ENCODE data around the gene TCP11L1. TPM values are rescaled to one million over a fixed set of nuclear protein-coding genes. Genes with fewer than 3 reads are reported as not detected.

TCP11L1 gene
- total RNA-seq, 1 experiment from 2014 or later, result 22.8 TPM

DNA sequence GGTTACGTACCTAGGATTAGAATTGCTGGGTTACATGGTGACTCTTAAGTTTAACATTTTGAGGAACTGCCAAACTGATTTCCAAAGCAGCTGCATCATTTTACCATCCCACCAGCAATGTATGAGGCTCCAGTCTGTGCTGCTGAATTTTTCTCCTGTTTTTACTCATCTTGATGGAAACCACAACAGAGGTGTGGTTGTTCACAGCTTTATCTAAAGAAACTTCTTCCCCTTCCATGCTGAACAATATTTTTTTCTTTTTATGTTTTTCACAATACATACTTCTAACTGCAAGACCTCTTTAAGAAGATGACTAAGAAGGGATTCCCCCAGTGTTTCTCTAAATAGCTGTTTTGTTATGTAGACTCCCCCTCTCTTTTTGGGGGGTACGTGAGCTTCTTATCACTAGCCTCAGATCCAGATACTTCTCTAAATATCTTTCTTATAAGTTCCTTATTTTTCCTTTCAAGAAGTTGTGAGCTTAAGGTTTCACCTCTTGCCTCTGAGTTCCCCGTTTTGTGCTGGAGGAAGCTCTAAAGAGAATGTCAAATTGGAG, 24.0 kb downstream of the TCP11L1 start:
- Histone ChIP-seq H3K4me1 (peaks cover 36% of the 10 kb centered on the region), H3K36me3 (ENCODE audit: control insufficient read depth, insufficient read depth, low read length) (peaks cover 7% of the 10 kb centered on the region), H3K9me3 (no peaks in the 10 kb centered on the region), H3K4me3 (ENCODE audit: low read depth, low read length) (no peak overlapping the region), H3K27me3 (replicated peaks; ENCODE audit: control insufficient read depth, insufficient read depth, low read length) (no peaks in the 10 kb centered on the region)
- Mint-ChIP-seq H3K9me3 (ENCODE audit: unreplicated experiment) (no peaks in the 10 kb centered on the region), H3K27ac (ENCODE audit: unreplicated experiment) (no peak overlapping the region), H3K27me3 (ENCODE audit: insufficient read depth, unreplicated experiment) (no peaks in the 10 kb centered on the region), H3K4me1 (ENCODE audit: low read depth, unreplicated experiment) (peaks cover 24% of the 10 kb centered on the region), H3K36me3 (ENCODE audit: insufficient read depth, unreplicated experiment) (peaks cover 41% of the 10 kb centered on the region), H3K4me3 (ENCODE audit: unreplicated experiment) (no peak overlapping the region)
- BruUV-seq (replicated peaks), result no TSS peak
- no peak for DNase-seq
- ChIA-PET CTCF (interaction anchor here (1.1 kb wide), 1 partner anchor 24 kb away, joined by 4 read pairs; the partner anchor contains the start of gene TCP11L1), POLR2A (no interaction called here)
- intact Hi-C loops (cut with micrococcal nuclease; ENCODE audit: unreplicated experiment), result no loop called here
- TF ChIP-seq, protein P1, sequence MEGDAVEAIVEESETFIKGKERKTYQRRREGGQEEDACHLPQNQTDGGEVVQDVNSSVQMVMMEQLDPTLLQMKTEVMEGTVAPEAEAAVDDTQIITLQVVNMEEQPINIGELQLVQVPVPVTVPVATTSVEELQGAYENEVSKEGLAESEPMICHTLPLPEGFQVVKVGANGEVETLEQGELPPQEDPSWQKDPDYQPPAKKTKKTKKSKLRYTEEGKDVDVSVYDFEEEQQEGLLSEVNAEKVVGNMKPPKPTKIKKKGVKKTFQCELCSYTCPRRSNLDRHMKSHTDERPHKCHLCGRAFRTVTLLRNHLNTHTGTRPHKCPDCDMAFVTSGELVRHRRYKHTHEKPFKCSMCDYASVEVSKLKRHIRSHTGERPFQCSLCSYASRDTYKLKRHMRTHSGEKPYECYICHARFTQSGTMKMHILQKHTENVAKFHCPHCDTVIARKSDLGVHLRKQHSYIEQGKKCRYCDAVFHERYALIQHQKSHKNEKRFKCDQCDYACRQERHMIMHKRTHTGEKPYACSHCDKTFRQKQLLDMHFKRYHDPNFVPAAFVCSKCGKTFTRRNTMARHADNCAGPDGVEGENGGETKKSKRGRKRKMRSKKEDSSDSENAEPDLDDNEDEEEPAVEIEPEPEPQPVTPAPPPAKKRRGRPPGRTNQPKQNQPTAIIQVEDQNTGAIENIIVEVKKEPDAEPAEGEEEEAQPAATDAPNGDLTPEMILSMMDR (IDR thresholded peaks at IDR 0.05; ENCODE audit: insufficient read depth in 1 of 2, low read depth in 1 of 2, low read length in 1 of 2, severe bottlenecking in 1 of 2, unreplicated experiment in 1 of 2), result no peak

DNA sequence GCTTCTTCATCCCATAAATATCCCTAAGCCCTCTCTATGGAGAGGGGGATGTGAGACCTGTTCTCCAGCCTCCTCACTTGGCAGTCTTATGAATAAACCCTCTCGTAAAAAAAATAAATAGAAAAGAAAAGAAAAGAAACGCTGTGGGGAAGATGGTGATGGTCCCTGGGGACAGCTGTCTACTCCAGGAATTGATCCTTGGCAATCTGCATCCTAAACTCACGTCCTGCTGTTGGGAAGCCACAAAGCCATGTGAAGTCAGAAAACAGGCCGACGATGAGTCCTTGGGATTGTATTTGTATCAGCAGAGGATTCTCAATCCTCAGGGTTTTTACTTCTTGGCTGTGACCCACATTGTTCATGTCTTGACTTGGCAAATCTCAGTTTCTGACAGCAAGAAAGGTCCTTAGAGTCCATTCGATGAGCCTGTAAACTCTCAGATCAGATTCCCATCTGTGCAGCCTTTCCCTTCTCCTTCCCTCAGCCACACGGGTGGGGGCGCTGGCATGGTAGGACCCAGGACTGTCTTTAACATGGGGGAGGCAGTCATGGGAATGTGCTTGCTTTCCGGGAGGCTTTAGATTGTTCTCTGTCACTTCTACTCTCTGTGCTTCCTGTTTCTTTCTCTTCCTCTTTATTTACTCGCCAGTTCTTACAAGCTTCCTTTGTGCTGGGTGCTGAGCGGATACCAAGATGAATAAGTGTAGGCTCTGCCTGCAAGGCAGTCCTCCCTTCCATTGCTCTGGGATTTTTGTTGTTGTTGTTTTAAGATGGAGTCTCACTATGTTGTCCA, 24.9 kb downstream of the TCP11L1 start:
- BruUV-seq (replicated peaks), result no TSS peak
- H3K4me1 Mint-ChIP-seq (ENCODE audit: low read depth, unreplicated experiment), result peaks cover 24% of the 10 kb centered on the region
- Histone ChIP-seq H3K4me3 (ENCODE audit: low read depth, low read length) (no peak overlapping the region), H3K4me1 (peaks cover 36% of the 10 kb centered on the region), H3K27me3 (replicated peaks; ENCODE audit: control insufficient read depth, insufficient read depth, low read length) (no peaks in the 10 kb centered on the region), H3K36me3 (ENCODE audit: control insufficient read depth, insufficient read depth, low read length) (peaks cover 14% of the 10 kb centered on the region), H3K9me3 (no peaks in the 10 kb centered on the region)
- H3K36me3 Mint-ChIP-seq (ENCODE audit: insufficient read depth, unreplicated experiment), result peaks cover 39% of the 10 kb centered on the region
- H3K27me3 Mint-ChIP-seq (ENCODE audit: insufficient read depth, unreplicated experiment), result no peaks in the 10 kb centered on the region
- H3K4me3 Mint-ChIP-seq (ENCODE audit: unreplicated experiment), result no peak overlapping the region
- ChIA-PET POLR2A (no interaction called here), CTCF (interaction anchor here (1.1 to 1.7 kb wide), 3 partner anchors 25 to 85 kb away, joined by 4 to 13 read pairs (median 9); partner anchors contain the start of gene TCP11L1)
- no peak for DNase-seq
- H3K9me3 Mint-ChIP-seq (ENCODE audit: unreplicated experiment), result no peaks in the 10 kb centered on the region
- no peak overlapping the region for H3K27ac Mint-ChIP-seq (ENCODE audit: unreplicated experiment)
- intact Hi-C loops (cut with micrococcal nuclease; ENCODE audit: unreplicated experiment), result loop anchor here (2.0 kb wide), 2 partner anchors 81 to 255 kb away; no protein-coding TSS in a partner anchor
- TF ChIP-seq, protein P1 (IDR thresholded peaks at IDR 0.05; ENCODE audit: insufficient read depth in 1 of 2, low read depth in 1 of 2, low read length in 1 of 2, severe bottlenecking in 1 of 2, unreplicated experiment in 1 of 2), result no peak

DNA sequence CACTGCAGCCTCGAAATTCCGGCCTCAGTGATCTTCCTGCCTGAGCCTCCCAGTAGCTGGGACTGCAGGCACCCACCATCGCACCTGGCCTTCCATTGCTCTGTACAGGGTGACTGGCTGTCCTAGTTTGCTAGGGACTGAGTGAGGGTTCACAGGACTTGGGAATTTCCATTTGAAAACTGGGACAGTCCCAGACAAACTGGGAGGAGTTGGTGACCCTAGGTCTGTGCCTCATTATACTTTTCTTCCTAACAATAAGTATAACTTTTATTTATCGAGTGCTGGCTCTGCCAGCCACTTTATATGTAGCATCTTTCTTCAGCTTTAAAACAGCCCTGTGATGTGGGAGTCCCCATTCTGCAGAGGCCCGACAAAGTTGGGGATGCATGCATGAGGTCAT, 25.5 kb downstream of the TCP11L1 start:
- ChIA-PET POLR2A (interaction anchor here (1.3 kb wide), 1 partner anchor 25 kb away, joined by 7 read pairs; the partner anchor contains the start of gene TCP11L1), CTCF (interaction anchor here (0.6 to 1.7 kb wide), 15 partner anchors 25 to 235 kb away, joined by 3 to 15 read pairs (median 5); partner anchors contain the start of genes DEPDC7, PRRG4, QSER1 and TCP11L1)
- intact Hi-C loops (cut with micrococcal nuclease; ENCODE audit: unreplicated experiment), result loop anchor here (1.0 to 5.0 kb wide), 6 partner anchors 26 to 256 kb away; partner anchors contain the start of genes QSER1 and TCP11L1
- Histone ChIP-seq H3K27me3 (replicated peaks; ENCODE audit: control insufficient read depth, insufficient read depth, low read length) (no peaks in the 10 kb centered on the region), H3K4me1 (peaks cover 30% of the 10 kb centered on the region), H3K9me3 (no peaks in the 10 kb centered on the region), H3K36me3 (ENCODE audit: control insufficient read depth, insufficient read depth, low read length) (peaks cover 16% of the 10 kb centered on the region), H3K4me3 (ENCODE audit: low read depth, low read length) (no peak overlapping the region)
- H3K27me3 Mint-ChIP-seq (ENCODE audit: insufficient read depth, unreplicated experiment), result no peaks in the 10 kb centered on the region
- TF ChIP-seq, protein P1 (IDR thresholded peaks at IDR 0.05; ENCODE audit: insufficient read depth in 1 of 2, low read depth in 1 of 2, low read length in 1 of 2, severe bottlenecking in 1 of 2, unreplicated experiment in 1 of 2), result no peak
- H3K27ac Mint-ChIP-seq (ENCODE audit: unreplicated experiment), result no peak overlapping the region
- BruUV-seq (replicated peaks), result no TSS peak
- peaks cover 23% of the 10 kb centered on the region for H3K4me1 Mint-ChIP-seq (ENCODE audit: low read depth, unreplicated experiment)
- no peak for DNase-seq
- peaks cover 36% of the 10 kb centered on the region for H3K36me3 Mint-ChIP-seq (ENCODE audit: insufficient read depth, unreplicated experiment)
- H3K9me3 Mint-ChIP-seq (ENCODE audit: unreplicated experiment), result no peaks in the 10 kb centered on the region
- no peak overlapping the region for H3K4me3 Mint-ChIP-seq (ENCODE audit: unreplicated experiment)

All from Caco-2 (cell line).